CD4-positive, alpha-beta T cell treated with Interleukin-1 beta for 1 hour (primary cell): ENCODE results near the gene ERC2.
A peak's percentile ranks its signal among the peaks of the same experiment; 100 is the strongest.

ENCODE experiments used
- DNase-seq, 2 donors: peaks; one replicate each; pipeline ENCODE4 v3.0.0-alpha.2; 2020 to 2022

The ERC2 gene

DNA sequence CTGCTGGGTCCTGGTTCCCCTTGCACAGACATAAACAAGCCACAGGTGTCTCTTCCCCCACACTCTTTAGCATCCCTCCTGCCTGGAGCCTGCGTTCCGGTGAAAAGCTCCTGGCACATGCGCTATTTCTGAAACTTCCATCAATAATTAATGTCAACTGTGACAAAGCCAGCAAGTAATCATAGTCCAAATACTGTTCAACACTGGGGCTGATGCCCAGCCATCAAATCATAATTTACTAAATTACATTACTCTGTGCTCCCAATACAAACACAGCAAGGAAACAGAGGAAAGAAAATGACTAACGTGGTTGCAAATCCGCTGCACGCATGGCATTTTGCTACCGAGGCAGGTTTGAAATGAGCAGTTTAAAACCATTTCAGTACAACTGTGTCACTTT, 294.7 kb downstream of the ERC2 start:
- DNase-seq: no peak

DNA sequence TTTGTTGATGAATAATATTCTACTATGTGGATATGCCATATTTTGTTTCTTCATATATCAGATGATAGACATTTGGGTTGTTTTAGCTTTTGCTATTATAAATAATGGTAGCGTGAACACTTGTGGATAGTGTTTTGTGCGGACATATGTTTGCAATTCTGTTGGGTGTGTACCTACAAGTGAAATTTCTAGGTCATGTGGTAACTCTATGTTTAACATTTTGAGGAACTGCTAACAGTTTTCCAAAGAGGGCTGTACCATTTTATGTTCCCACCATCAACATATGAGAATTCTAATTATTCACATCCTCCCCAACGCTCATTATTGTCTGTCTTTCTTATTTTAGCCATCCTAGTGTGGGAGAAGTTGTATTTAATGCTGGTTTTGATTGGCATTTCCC, 303.8 kb downstream of the ERC2 start:
- DNase-seq: no peak

DNA sequence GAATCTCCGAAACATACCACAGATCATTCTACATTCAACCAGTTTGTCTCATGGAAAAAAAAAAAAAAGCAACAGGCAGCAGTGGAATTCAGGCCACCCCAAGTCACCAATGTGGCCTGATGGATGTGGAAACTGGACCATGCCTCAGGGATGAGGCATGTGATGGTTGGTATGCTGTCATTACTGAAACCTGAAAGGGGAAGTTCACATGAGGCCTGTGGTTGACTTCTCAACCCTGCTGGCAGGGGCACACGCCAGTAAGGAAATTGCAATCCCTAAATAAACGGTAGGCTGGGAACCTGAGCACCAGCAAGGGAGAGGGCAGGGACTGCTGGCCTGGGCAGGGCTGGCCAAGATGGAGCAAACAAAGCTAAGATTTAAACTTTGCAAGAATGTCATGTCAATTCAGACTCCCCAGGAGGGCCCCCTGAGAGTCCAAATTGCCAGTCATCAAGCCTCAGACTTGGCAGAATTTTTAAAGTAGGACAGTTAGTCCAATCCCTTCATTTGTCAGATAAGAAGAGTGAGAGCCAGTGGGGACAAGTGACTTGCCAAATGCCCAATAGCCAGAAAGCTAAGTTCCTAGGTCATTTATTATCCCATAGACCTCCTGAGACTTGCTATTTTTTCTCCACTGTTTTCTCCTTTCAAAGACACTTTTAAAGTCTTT, 310.4 kb downstream of the ERC2 start:
- peak; percentile 1 to 36 for DNase-seq

DNA sequence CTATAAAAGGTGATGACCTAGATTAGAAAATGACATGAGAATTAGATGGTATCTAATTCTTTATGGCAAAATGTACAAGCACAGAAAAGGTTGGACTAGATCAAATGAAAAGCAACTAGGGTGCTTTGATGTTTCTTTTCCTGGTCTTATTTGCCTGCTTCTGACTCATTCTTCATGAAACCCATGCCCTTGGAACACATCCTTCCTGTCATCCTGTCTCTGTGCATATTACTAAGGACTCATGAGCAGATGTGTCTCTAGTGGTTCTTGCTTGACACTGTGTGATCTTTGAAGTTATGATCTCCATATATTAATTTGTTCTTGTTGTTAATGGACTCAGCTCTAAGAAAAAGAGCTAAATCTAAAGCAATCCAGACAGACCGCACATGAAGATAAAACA, 314.0 kb downstream of the ERC2 start:
- DNase-seq: no peak

DNA sequence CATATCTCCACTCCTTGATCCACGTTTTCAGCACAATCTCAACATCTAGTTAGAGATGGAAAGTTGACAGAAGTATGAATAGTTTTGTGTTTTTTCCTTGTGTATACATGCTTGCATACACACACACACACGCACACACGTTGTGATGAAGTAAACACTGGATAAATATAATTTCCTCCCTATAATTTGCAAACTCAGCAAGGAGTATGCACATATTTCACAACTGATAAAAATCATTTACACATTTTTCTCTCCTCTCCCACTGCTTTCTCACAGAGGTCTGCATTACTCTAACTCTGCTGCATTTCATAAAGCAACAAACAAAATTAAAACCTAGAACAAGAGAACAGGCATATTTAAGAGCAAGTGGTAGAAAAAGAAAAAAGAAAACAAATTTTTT, 320.9 kb downstream of the ERC2 start:
- DNase-seq: no peak

DNA sequence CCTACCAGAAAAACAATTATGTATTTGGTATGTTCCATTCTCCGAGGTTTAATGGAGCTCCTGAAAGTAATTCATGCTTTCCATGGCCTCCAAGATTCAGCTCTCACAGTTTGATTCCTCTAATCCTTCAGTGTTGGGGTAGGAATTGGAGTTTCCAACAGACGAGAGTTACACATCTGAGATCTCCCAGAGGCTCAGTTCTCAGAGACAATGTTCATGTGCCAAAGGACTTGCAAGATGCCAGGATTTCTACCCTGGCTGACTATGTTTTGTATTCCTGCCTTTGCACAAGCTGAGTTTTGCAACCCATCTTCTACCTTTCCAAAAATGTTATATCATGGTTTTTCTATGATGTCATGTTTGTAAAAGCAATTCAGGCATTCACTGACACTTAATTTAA, 322.9 kb downstream of the ERC2 start:
- no peak for DNase-seq

DNA sequence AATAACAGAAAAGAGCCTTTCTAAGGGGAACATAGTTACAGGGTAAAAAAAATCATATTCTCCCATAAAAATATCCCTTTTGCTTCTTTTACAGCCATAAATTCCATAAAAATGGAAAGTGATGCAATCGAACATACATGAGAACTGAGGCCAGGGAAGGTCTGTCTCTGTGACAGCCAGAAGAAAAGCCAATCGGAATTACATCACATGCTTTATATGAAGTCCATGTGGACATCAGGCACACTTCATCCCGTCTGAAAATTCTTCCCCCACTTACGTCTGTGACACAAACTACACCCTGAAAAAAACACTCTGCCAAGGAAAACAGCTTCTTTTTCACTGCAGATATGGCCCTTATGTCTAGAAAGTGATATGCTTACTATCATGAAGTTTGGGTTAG, 323.5 kb downstream of the ERC2 start:
- DNase-seq: no peak

DNA sequence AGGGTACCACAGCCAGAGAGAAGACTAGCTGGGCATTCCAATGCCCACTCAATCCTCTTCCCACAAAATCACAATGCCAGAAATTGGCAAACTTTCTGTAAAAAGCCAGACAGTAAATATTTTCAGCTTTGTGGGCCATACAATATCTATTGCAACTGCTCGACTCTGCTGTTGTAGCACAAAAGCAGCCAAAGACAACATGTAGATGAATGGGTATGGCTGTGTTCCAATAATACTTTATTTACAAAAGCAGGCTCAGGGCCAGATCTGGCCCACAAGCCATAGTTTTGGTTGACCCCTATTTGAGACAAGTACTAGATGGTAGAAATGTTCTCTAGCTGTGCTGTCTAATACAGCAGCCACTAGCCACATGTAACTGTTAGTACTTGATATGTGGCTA, 330.9 kb downstream of the ERC2 start:
- DNase-seq: no peak

DNA sequence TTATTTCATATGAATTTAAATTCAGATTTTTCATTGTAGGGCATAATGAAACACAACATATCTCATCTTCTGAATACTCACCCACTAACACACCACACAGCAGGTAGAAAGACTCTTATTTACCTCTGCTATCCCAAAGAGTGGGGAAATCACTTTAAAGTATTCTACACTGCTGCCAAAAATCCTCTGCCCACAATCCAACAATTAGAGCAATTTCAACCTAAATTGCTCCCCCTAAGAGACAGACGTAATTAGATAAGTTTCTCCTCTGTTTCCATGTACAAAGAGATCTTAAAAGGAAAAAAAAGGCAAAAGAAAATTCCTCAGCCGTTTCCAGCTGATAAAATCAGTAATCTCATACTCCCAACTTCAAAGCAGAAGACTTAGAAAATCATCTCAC, 331.8 kb downstream of the ERC2 start:
- no peak for DNase-seq

DNA sequence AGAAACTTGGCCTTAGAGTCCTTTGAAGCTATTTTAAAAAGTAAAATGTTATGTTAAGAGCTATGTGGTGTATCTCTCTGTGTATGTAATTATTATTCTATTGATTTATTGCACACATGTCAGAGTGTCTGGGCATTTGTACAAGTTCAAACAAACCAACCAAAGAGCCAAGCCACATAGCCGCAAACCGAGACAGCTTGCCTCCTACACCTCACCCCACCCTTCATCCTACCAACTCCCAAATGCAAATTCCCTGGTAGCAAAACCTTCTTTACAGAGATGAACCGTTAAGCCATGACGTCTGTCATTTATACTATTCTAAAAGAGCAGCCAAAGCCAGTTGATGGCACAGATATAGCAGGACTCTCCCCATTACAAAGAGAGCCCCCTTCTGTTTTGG, 332.3 kb downstream of the ERC2 start:
- DNase-seq: no peak

DNA sequence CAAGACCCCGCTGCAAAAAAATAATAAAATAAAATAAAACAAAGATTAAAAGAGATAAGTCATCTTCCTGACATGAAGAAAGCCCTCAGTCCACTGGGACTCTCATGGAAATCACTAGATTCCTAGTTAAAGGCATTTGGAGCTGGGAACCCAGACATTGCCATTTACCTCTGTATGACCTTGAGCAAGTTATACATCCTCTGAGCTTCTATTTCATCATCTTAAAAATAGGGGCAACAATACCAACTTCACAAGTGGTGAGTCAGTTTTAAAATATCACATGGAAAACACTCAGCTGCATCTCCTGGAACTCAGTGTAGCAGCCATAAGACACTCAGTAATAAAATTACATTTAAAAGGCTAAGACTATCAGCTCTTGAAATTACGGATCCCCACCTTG, 334.8 kb downstream of the ERC2 start:
- no peak for DNase-seq

DNA sequence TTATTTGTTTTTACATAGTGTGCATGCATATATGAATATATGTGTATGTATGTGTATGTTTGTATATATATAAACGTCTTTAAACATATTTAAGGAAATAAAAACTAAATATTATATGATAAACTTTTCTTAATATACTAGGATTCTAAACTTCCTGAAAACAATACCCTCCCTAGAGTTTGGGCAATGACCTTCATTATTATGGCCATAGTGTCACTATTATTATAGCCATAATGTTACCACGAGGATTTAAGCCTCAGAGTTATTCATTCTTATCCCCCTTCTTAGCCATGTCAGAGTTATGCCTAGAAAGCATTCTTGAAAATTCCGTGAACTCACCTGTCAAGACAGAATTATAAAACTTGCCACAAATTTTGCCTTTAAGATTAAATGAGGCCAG, 335.5 kb downstream of the ERC2 start:
- no peak for DNase-seq

DNA sequence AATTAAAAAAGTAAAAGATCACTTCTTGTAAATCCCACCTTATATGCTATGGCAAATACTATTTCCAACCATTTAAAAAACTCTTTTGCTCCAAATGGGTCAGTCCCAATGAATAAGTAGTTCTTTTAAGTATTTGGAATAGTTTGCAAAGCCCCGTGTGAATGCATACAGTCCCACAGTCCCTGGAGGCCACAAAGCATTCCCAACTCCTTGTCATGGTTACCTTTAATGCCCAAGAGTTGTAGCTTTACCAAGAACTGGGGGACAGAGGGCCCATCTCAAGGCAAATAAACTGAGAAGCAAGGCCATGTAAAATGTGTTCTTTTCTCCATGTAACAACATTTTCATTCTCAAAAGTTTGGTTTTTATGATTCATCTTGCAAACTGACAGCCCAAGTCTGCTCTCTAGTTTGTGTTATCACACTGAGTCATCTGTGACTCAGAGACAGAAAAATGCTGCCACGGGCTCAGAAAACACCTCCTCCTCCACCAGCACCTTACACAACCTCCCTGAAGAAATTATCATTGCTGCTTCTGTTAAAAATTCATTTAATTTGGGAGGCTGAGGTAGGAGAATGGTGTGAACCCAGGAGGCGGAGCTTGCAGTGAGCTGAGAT, 336.2 kb downstream of the ERC2 start:
- no peak for DNase-seq

DNA sequence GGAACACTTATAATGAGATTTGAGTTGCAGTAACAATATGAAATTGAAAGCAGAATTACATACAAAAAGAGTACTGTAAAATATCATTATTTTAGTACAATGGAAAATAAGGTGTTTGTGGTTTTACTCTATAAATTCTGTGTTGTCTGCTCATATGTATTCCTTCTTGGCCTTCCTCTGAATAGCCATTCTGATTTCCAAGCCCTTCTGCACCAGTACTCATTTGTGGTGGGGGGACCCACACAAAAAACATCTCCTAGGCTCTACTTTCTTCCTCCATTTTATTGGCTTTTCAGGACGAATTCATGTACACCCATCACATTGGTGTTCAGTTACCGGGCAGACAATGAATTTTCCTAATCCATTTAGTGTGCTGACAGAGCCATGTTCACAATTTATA, 338.2 kb downstream of the ERC2 start:
- DNase-seq: no peak

DNA sequence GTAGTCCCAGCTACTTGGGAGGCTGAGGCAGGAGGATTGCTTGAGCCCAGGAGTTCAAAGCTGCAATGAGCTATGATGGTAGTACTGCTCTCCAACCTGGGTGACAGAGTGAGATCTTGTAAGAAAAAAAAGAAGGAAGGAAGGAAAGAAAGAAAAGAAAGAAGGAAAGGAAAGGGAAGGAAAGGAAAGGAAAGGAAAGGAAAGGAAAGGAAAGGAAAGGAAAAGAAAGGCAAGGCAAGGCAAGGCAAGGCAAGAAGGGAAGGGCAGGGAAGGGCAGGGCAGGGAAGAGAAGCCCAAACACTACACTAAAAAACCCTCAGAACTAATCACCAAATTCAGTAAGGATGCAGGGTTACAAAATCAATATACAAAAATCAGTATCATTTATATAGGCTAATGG, 341.6 kb downstream of the ERC2 start:
- no peak for DNase-seq

DNA sequence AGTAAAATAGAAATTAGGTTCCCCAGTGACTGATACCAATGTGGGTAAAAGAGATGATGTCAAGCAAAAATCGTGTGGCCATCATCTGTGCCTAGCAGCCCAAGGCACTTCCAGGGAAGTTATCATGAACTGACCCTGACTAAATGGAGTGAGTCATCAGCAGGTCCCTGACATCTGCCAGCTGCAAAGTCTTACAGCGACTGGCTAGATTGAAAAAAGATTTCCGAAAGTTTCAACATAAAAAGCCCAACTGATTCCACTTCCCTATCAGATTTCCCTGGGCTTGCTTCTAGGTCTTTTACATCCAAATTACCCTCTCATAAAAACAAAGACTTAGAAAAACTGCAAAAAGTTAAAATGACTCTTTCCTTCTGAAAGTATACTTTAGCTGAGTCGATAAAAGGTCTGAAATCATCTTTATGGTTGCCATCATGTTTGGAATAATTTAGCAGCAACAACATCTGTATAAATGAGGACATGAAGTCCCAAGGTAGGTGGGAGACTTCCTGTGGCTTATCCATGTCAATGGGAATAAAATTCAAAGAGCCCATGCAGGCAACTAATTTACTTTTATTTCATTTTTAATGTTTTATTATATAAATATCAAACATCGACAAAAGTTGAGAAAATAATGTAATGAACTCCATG, 342.8 kb downstream of the ERC2 start:
- DNase-seq: no peak

DNA sequence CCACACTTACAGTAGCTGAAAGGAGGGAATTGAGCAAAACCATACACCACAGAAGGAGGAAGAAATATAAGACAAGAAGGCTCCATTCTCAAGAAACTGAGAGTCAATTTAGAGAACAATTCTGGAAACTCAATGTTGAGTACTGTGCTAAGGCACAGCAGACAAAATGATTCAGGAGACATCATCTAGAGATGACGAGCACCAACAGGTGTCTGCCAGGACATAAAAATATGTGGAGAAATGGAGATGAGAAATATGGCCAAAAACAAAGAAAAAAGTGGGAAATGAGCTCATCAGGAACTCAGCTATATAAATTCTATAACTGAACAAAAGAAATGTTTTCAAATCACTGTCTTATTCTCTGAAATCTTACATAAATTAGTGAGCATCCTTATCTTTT, 343.7 kb downstream of the ERC2 start:
- DNase-seq: no peak

DNA sequence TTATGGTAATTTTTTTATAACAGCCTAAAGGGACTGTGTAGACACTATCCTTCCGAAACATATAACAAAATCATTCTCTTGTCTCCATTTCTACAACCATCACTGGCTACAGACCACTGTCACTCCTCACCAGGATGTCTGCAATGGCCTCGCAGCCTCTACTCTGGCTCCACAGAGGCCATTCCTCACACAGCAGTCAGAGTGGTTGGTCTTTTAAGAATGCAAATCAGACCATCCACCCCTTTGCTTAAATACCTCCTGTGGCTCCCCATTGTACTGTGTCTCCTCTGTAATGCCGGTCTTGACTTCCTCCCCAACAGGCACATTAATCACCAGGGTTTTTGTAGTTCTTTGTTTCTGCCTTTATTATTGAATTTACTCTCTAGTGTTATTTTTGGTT, 344.8 kb downstream of the ERC2 start:
- DNase-seq: no peak

DNA sequence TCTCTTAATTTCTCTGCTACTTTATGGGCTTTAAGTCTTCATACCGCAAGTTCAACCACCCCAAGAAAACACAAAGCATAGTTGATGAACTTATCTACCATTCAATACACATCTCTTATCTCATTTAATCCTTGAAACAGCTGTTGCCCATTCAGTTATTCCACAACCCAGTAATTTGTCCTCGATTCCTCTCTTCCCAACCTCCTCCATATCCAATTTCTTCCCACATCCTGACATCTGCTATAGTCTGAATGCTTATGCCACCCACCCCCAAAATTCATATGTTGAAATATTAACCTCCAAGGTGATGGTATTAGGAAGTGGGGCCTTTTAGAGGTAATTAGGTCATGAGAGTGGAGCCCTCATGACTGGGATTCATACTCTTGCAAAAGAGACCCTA, 345.4 kb downstream of the ERC2 start:
- DNase-seq: no peak

DNA sequence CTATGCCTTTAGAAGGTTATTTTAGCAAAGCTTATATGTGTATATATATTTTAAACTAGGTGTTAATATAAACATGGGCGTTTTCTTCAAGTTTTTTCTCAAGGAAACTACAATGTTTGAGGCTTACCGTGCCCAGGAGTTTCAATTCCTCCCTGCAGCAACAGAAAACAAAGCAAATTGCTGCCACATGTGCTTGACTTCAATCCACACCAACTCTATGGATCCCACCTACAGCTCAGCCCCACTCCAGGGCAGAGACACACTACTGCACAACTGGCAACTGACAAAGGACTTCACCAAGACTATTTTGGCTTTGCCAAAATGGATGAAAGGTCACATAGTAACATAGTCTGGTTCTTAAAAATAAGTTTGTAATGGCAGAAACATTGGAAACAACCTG, 346.6 kb downstream of the ERC2 start:
- DNase-seq: no peak

DNA sequence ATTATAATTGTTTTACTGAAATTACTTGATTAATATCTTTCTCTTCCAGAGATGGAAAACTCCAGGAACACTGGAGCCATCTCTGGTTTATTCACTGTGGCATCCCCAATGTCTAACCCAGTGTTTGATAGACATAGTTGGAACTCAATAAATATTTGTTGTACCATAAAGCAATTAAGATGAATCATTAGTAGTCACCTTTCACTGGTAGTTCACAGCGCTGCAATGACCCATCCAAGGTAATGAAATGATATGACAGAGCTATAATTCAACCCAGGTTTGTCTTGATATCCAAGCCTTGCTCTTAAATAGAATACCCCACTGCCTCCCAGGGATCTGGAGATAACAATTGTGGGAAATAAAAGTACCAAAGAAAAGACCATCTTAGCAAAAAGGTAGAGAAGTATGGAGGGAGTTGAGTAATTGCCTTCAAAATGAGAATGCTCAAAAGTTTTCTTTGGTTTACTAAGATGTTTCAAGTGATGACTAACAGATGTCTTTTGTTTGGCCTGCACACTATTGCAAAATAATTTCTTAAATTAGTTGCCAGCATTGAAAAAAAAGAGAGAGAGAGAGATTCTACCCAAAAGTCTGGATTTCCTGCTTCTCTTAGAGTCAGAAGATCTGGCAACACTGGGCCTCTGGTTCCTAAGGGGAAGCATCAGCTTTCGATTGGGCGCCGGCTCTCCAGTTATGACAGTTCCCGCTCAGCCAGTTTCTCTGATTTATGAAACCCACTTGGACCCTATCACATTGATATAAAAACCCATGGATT, 348.5 kb downstream of the ERC2 start:
- no peak for DNase-seq

DNA sequence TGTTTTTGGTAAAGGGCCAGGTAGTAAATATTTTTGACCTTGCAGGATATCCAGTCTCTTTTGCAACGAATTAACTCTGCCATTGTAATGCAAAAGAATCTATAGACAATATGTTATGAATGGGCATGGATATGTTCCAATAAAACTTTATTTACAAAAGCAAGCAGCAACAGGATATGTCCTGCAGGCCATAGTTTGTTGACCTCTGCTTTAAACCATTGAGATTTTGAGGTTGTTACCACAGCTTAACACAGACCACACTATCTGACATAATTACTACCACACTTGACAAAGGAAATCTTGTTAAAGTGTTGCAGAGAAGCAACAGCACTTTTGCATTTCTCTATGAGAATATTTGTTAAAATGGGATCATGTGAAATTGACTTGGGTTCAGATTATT, 349.3 kb downstream of the ERC2 start:
- DNase-seq: no peak

DNA sequence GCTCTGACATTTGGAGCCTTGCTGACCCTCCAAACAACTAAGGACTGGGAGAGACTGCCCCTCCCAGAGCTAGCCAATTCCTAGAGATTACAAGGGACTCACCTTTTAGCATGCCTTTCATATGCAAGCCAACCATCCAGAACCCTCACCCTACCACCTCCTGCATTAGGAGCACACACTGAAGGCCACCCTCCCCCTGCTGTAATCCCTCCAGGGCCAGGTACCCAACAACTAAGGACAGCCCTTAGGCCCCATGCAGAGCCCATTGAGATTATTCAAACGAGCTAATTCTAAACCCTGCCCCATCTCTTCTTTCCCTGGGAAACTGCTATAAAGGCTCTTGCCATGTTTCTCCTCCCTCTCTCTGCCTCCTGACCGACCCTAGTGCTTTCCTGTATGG, 352.6 kb downstream of the ERC2 start:
- DNase-seq: no peak

DNA sequence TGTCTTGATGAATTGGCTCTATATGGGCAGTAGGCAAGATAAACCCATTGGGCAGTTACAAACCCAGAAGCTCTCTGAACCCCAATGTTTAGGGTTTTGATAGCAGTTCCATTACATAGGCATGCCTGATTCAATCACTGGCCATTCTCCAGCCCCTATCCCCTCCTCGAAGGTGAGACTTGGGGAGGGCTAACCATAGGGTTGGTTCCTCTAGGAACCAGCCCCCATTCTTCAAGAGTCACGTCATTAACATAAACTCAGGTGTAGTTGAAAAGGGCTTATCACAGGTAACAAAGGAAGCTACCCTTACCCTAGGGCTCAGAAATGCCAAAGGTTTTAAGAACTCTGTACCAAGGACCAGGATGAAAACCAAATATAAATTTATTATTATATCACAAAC, 353.1 kb downstream of the ERC2 start:
- DNase-seq: no peak
